H9 (cell line): Measurements from ENCODE around the gene IL4. TPM values are rescaled to one million over a fixed set of nuclear protein-coding genes. Genes with fewer than 3 reads are reported as not detected.
"Not testable (repeated sequence)": the region's sequence is repeated elsewhere in the genome, so short reads cannot be mapped to it uniquely, and the experiment has no call there.

Experiments used
- DNase-seq: peaks from one replicate; pipeline ENCODE4 v3.0.0-alpha.2; 2017
- H2AFZ ChIP-seq: one replicate; pipeline ENCODE4 v1.6.1; 2013; ENCODE audit warnings: mild to moderate bottlenecking, low read length, control low read depth, moderate library complexity
- H2AK5ac ChIP-seq: 2 replicates; pipeline ENCODE4 v1.6.1; 2013; ENCODE audit warnings: low read length, control low read depth, mixed read lengths; ENCODE audit not compliant: insufficient read length
- H2BK120ac ChIP-seq: one replicate; pipeline ENCODE4 v1.6.1; 2013; ENCODE audit warnings: low read depth, mild to moderate bottlenecking, low read length, control low read depth, inconsistent platforms; ENCODE audit not compliant: poor library complexity, severe bottlenecking
- H2BK12ac ChIP-seq: 2 replicates; pipeline ENCODE4 v1.6.1; 2013; ENCODE audit warnings: low read length, control low read depth, mixed read lengths, low read depth; ENCODE audit not compliant: insufficient read length
- H2BK15ac ChIP-seq: 2 replicates; pipeline ENCODE4 v1.6.1; 2013; ENCODE audit warnings: low read depth, low read length, control low read depth
- H2BK20ac ChIP-seq: one replicate; pipeline ENCODE4 v1.6.1; 2013; ENCODE audit warnings: low read depth, mild to moderate bottlenecking, low read length, control low read depth, inconsistent platforms; ENCODE audit not compliant: poor library complexity, severe bottlenecking
- H2BK5ac ChIP-seq: 2 replicates; pipeline ENCODE4 v1.6.1; 2013; ENCODE audit warnings: low read length, control low read depth, mixed read lengths; ENCODE audit not compliant: insufficient read length
- H3K14ac ChIP-seq: 2 replicates; pipeline ENCODE4 v1.6.1; 2013; ENCODE audit warnings: low read length, control low read depth; ENCODE audit not compliant: insufficient read depth
- H3K18ac ChIP-seq: 2 replicates; pipeline ENCODE4 v1.6.1; 2013; ENCODE audit warnings: low read depth, mild to moderate bottlenecking, mixed read lengths, low read length, control low read depth; ENCODE audit not compliant: insufficient read length
- H3K23ac ChIP-seq: 2 replicates; pipeline ENCODE4 v1.6.1; 2013; ENCODE audit warnings: low read length, control low read depth, mixed read lengths, low read depth; ENCODE audit not compliant: insufficient read length
- H3K23me2 ChIP-seq: 2 replicates; pipeline ENCODE4 v1.6.1; 2013; ENCODE audit warnings: low read depth, mild to moderate bottlenecking, mixed read lengths, low read length, control low read depth; ENCODE audit not compliant: insufficient read length, poor library complexity, severe bottlenecking
- H3K27ac ChIP-seq: 2 replicates; pipeline ENCODE4 v1.5.1; 2013; ENCODE audit warnings: low read length, control low read depth, mixed read lengths, low read depth; ENCODE audit not compliant: insufficient read length
- H3K27me3 ChIP-seq: 2 replicates; pipeline ENCODE4 v1.6.1; 2013; ENCODE audit warnings: low read length, control low read depth, inconsistent platforms; ENCODE audit not compliant: insufficient read depth
- H3K4ac ChIP-seq: 2 replicates; pipeline ENCODE4 v1.6.1; 2013; ENCODE audit warnings: low read depth, mild to moderate bottlenecking, control low read depth, inconsistent platforms, low read length, moderate library complexity
- H3K4me1 ChIP-seq: 2 replicates; pipeline ENCODE4 v1.6.1; 2013; ENCODE audit warnings: low read length, control low read depth, inconsistent platforms; ENCODE audit not compliant: insufficient read depth
- H3K4me2 ChIP-seq: 2 replicates; pipeline ENCODE4 v1.6.1; 2013; ENCODE audit warnings: low read length, control low read depth, mixed read lengths; ENCODE audit not compliant: insufficient read length, insufficient read depth
- H3K56ac ChIP-seq: 2 replicates; pipeline ENCODE4 v1.6.1; 2013; ENCODE audit warnings: low read depth, mild to moderate bottlenecking, mixed read lengths, low read length, control low read depth; ENCODE audit not compliant: insufficient read length
- H3K79me1 ChIP-seq: 2 replicates; pipeline ENCODE4 v1.6.1; 2013; ENCODE audit warnings: low read depth, mild to moderate bottlenecking, moderate library complexity, low read length, control low read depth, inconsistent platforms; ENCODE audit not compliant: insufficient read depth, poor library complexity, severe bottlenecking
- H3K79me2 ChIP-seq: 2 replicates; pipeline ENCODE4 v1.6.1; 2013; ENCODE audit warnings: low read length, control low read depth, inconsistent platforms; ENCODE audit not compliant: insufficient read depth
- H3K9ac ChIP-seq: 2 replicates; pipeline ENCODE4 v1.6.1; 2013; ENCODE audit warnings: low read length, control low read depth, mixed read lengths; ENCODE audit not compliant: insufficient read length; ENCODE audit errors: extremely low read depth
- H3K9me3 ChIP-seq: one replicate; pipeline ENCODE4 v1.6.1; 2013; ENCODE audit warnings: low read depth, low read length, inconsistent platforms; ENCODE audit not compliant: control insufficient read depth
- H3T11ph ChIP-seq: one replicate; pipeline ENCODE4 v1.6.1; 2013; ENCODE audit warnings: mild to moderate bottlenecking, low read length, control low read depth, inconsistent platforms
- H4K20me1 ChIP-seq: one replicate; pipeline ENCODE4 v1.6.1; 2013; ENCODE audit not compliant: control insufficient read depth, insufficient read length, insufficient read depth
- H4K5ac ChIP-seq: 2 replicates; pipeline ENCODE4 v1.6.1; 2013; ENCODE audit warnings: low read depth, mild to moderate bottlenecking, mixed read lengths, low read length, control low read depth; ENCODE audit not compliant: insufficient read length
- H4K8ac ChIP-seq: replicated peaks from 2 replicates; pipeline ENCODE4 v1.6.1; 2013; ENCODE audit warnings: low read length, control low read depth, mixed read lengths, low read depth; ENCODE audit not compliant: insufficient read length
- H4K91ac ChIP-seq: 2 replicates; pipeline ENCODE4 v1.6.1; 2013; ENCODE audit warnings: low read depth, mild to moderate bottlenecking, moderate library complexity, mixed read lengths, low read length, control low read depth; ENCODE audit not compliant: insufficient read length
- H3K27ac Mint-ChIP-seq, 3 experiments: 2 replicates in 2 of 3; 3 replicates in 1 of 3; pipeline ENCODE4 v1.8.0; 2020 to 2021; ENCODE audit warnings: mixed read lengths in 3 of 3, mild to moderate bottlenecking in 1 of 3, moderate library complexity in 1 of 3
- H3K27me3 Mint-ChIP-seq: 2 replicates; pipeline ENCODE4 v1.8.0; 2021; ENCODE audit warnings: low read depth, mild to moderate bottlenecking, moderate library complexity, mixed read lengths
- H3K36me3 Mint-ChIP-seq, 3 experiments: 2 replicates in 2 of 3; 3 replicates in 1 of 3; pipeline ENCODE4 v1.8.0; 2020 to 2021; ENCODE audit warnings: low read depth in 3 of 3, mixed read lengths in 3 of 3; ENCODE audit not compliant: insufficient read depth in 1 of 3
- H3K4me1 Mint-ChIP-seq, 2 experiments: 2 replicates each; pipeline ENCODE4 v1.8.0; 2020; ENCODE audit warnings: mixed read lengths in 2 of 2
- H3K4me3 Mint-ChIP-seq, 2 experiments: 2 replicates in 1 of 2; 3 replicates in 1 of 2; pipeline ENCODE4 v1.8.0; 2020 to 2021; ENCODE audit warnings: mild to moderate bottlenecking in 2 of 2, mixed read lengths in 2 of 2, moderate library complexity in 1 of 2
- H3K9me3 Mint-ChIP-seq, 2 experiments: 2 replicates in 1 of 2; 3 replicates in 1 of 2; pipeline ENCODE4 v1.8.0; 2020; ENCODE audit warnings: mild to moderate bottlenecking in 2 of 2, mixed read lengths in 2 of 2, moderate library complexity in 1 of 2
- WGBS: extraction: QIAGEN DNeasy Blood & Tissue Kit; methylation state at CpG from one replicate; pipeline ENCODE4 v1.1.7; 2013; ENCODE audit warnings: missing lambda C conversion rate, low lambda C conversion rate, mixed read lengths; ENCODE audit not compliant: insufficient read length; ENCODE audit errors: extremely low coverage; 5-methylcytosine and 5-hydroxymethylcytosine counted together
- total RNA-seq: library from RNA; stranded (reverse); gene quantifications from 2 replicates; pipeline ENCODE4 v1.2.1, GENCODE V29; 2021
- TF ChIP-seq, protein P1 (sequence below): fragments of 200-600 bp; sonication (generic); conservative IDR thresholded peaks from 3 replicates; pipeline ENCODE4 v1.8.0; 2021; ENCODE audit warnings: antibody characterized with exemption, mild to moderate bottlenecking

Gene IL4
- total RNA-seq, 1 experiment from 2014 or later: not detected

DNA sequence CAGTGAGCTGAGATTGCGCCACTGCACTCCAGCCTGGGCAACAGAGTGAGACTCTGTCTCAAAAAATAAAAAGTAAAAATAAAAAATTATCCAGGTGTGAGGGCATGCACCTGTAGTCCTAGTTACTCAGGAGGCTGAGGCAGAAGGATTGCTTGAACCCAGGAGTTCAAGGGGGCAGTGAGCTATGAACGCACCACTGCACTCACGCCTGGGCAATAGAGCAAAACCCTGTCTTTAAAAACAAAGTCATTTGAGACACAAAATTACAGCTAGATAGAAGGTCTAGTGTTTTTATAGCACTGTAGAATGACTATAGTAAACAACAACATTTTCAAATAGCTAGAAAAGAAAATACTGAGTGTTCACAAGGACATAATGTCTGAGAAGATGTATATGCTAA lies 16.4 kb downstream of the IL4 start:
- Histone ChIP-seq H3K23ac (no peak overlapping the region), H2BK5ac (no peak overlapping the region), H4K91ac (no peak overlapping the region), H3K14ac (no peak overlapping the region), H2BK120ac (no peak overlapping the region), H3K79me1 (no peaks in the 10 kb centered on the region), H2AFZ (no peak overlapping the region), H3K56ac (no peak overlapping the region), H2BK20ac (no peak overlapping the region), H3K9me3 (no peaks in the 10 kb centered on the region), H3K4me2 (no peak overlapping the region), H4K8ac (no peak overlapping the region), H3K4me1 (no peaks in the 10 kb centered on the region), H4K20me1 (no peaks in the 10 kb centered on the region), H3K27ac (no peak overlapping the region), H3K18ac (no peak overlapping the region), H2BK12ac (no peak overlapping the region), H3K79me2 (no peaks in the 10 kb centered on the region), H2BK15ac (no peak overlapping the region), H2AK5ac (no peak overlapping the region), H4K5ac (no peak overlapping the region), H3K4ac (no peak overlapping the region), H3K9ac (no peak overlapping the region), H3K23me2 (no peaks in the 10 kb centered on the region), H3T11ph (no peak overlapping the region), H3K27me3 (no peaks in the 10 kb centered on the region)
- no peak overlapping the region for H3K4me3 Mint-ChIP-seq
- DNase-seq: no peak
- TF ChIP-seq, protein P1, sequence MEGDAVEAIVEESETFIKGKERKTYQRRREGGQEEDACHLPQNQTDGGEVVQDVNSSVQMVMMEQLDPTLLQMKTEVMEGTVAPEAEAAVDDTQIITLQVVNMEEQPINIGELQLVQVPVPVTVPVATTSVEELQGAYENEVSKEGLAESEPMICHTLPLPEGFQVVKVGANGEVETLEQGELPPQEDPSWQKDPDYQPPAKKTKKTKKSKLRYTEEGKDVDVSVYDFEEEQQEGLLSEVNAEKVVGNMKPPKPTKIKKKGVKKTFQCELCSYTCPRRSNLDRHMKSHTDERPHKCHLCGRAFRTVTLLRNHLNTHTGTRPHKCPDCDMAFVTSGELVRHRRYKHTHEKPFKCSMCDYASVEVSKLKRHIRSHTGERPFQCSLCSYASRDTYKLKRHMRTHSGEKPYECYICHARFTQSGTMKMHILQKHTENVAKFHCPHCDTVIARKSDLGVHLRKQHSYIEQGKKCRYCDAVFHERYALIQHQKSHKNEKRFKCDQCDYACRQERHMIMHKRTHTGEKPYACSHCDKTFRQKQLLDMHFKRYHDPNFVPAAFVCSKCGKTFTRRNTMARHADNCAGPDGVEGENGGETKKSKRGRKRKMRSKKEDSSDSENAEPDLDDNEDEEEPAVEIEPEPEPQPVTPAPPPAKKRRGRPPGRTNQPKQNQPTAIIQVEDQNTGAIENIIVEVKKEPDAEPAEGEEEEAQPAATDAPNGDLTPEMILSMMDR: no peak
- peaks cover 0 to 3% (median 0%) of the 10 kb centered on the region in 3 experiments; a peak in 2 of 7 replicates for H3K36me3 Mint-ChIP-seq
- no peaks in the 10 kb centered on the region for H3K27me3 Mint-ChIP-seq
- no peaks in the 10 kb centered on the region for H3K9me3 Mint-ChIP-seq
- no CpG with 5 or more reads among the region's 3 CpGs for WGBS
- 0 out of 4 replicates have a peak, but pooled peaks cover 0 to 2% of the 10 kb centered on the region in 2 experiments for H3K4me1 Mint-ChIP-seq
- H3K27ac Mint-ChIP-seq: no peak overlapping the region

DNA sequence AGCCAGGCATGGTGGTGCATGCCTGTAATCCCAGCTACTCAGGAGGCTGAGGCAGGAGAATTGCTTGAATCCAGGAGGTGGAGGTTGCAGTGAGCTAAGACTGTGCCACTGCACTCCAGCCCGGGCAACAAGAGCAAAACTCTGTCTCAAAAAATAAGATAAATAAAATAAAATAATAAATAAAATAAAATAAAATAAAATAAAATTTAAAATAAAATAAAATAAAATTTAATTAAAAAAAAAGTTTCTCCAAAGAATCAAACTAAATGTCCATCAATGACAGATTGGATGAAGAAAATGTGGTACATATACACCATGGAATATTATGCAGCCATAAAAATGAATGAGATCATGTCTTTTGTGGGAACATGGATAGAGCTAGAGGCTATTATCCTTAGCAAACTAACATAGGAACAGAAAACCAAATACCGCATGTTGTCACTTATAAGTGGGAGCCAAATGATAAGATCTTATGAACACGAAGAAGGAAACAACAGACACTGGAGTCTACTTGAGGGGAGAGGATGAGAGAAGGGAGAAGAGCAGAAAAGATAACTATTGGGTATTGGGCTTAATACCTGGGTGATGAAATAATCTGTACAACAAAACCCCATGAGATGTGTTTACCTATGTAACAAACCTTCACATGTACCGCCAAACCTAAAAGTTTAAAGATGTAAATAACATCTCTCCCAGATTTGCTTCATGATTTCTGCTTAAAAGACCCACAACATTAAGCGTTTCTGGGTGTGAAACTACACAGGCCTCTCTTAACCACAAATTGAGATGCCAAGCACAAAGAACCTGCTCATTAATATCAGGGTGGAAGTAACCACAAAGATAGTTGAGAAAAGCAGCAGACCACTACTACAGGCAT lies 18.2 kb downstream of the IL4 start:
- not testable (repeated sequence) for H3K27ac Mint-ChIP-seq, H3K4me3 Mint-ChIP-seq
- no CpG with 5 or more reads among the region's 5 CpGs for WGBS

More for the DNA sequence above, 18.2 kb downstream of the IL4 start:
- not testable (repeated sequence) for H3K27ac ChIP-seq, H3K9me3 ChIP-seq, H3T11ph ChIP-seq, H4K20me1 ChIP-seq, H3K79me1 ChIP-seq, H2AK5ac ChIP-seq, H4K5ac ChIP-seq, H2BK5ac ChIP-seq, H3K56ac ChIP-seq, H2BK15ac ChIP-seq, H2BK12ac ChIP-seq, H3K79me2 ChIP-seq, DNase-seq, H3K23me2 ChIP-seq, H2AFZ ChIP-seq, H2BK20ac ChIP-seq, H4K8ac ChIP-seq, H2BK120ac ChIP-seq, H3K18ac ChIP-seq, H3K14ac ChIP-seq, H3K27me3 Mint-ChIP-seq, H3K9ac ChIP-seq, H3K27me3 ChIP-seq, H3K4ac ChIP-seq, H4K91ac ChIP-seq, H3K36me3 Mint-ChIP-seq, H3K4me1 Mint-ChIP-seq, H3K4me2 ChIP-seq, H3K9me3 Mint-ChIP-seq, H3K23ac ChIP-seq, H3K4me1 ChIP-seq
